Measurements from ENCODE around the gene SLC25A4.

GRCh38 chr4:185093603-185094002 lies 49.5 kb upstream of the SLC25A4 start:
- TF ChIP-seq SUZ12 (IDR thresholded peaks at IDR 0.05; ENCODE audit: extremely low read depth, insufficient read depth, insufficient read length) (no peak), YY1 (IDR thresholded peaks at IDR 0.05; ENCODE audit: insufficient read depth, insufficient read length) (no peak)
